Adrenal gland (tissue), 5 donors: ENCODE measurements around the gene PPP6R2.

Source experiments
- CTCF ChIP-seq, 6 experiments: fragments of 450-650 bp in 4 of 6; fragments of 200-600 bp in 2 of 6; sonication (generic) in 1 of 6; IDR thresholded peaks; 1 replicate in 5 of 6; 2 replicates in 1 of 6; pipeline versions ENCODE4 v1.5.1 to v1.8.0; 2016 to 2021; ENCODE audit warnings: antibody characterized with exemption in 6 of 6, mild to moderate bottlenecking in 2 of 6, moderate library complexity in 1 of 6
- POLR2A ChIP-seq, 2 donors: fragments of 450-650 bp; IDR thresholded peaks; one replicate each; pipeline ENCODE4 v1.6.1; 2017; ENCODE audit warnings: antibody characterized with exemption in 2 of 2, mild to moderate bottlenecking in 2 of 2, moderate library complexity in 1 of 2
- donor health status: DM: no; HTN: no; CAD: no.

- TF ChIP-seq CTCF (IDR thresholded peaks at IDR 0.05) = no peak
- no peak for TF ChIP-seq POLR2A (IDR thresholded peaks at IDR 0.05)
Observed at GRCh38 chr22:50326225-50326955, 16.7 kb upstream of the PPP6R2 start.
